WTC11 (cell line): ENCODE data around the gene SAMD10. TPM values are rescaled to one million over a fixed set of nuclear protein-coding genes. Genes with fewer than 3 reads are reported as not detected.
A peak's percentile ranks its signal among the peaks of the same experiment; 100 is the strongest.

Experiments used
- CTCF ChIP-seq: fragments of 200-600 bp; IDR thresholded peaks from 2 replicates; pipeline ENCODE4 v1.8.0; 2022; ENCODE audit warnings: antibody characterized with exemption
- E2F4 ChIP-seq: sonication (generic); formaldehyde crosslinking; IDR thresholded peaks from 2 replicates; pipeline ENCODE4 v1.8.1; 2022; ENCODE audit warnings: low read depth, mild to moderate bottlenecking, moderate library complexity, missing genetic modification reagents, borderline replicate concordance
- ELF4 ChIP-seq: sonication (generic); formaldehyde crosslinking; IDR thresholded peaks from 2 replicates; pipeline ENCODE4 v1.8.1; 2022; ENCODE audit warnings: low read depth, mild to moderate bottlenecking, moderate library complexity, missing genetic modification reagents
- ESRRA ChIP-seq: sonication (generic); formaldehyde crosslinking; IDR thresholded peaks from 2 replicates; pipeline ENCODE4 v1.8.1; 2022; ENCODE audit warnings: mild to moderate bottlenecking, missing genetic modification reagents, borderline replicate concordance
- NFE2L1 ChIP-seq: sonication (generic); formaldehyde crosslinking; IDR thresholded peaks from 2 replicates; pipeline ENCODE4 v1.8.1; 2023; ENCODE audit warnings: missing genetic modification reagents
- NFYB ChIP-seq: sonication (generic); formaldehyde crosslinking; conservative IDR thresholded peaks from 2 replicates; pipeline ENCODE4 v1.8.0; 2022; ENCODE audit warnings: low read depth, missing genetic modification reagents
- OVOL2 ChIP-seq: fragments of 250-450 bp; sonication (Bioruptor Pico); IDR thresholded peaks from 2 replicates; pipeline ENCODE4 v1.9.0; 2021; ENCODE audit warnings: mild to moderate bottlenecking, borderline replicate concordance
- SMAD3 ChIP-seq: sonication (generic); formaldehyde crosslinking; IDR thresholded peaks from 2 replicates; pipeline ENCODE4 v1.8.0; 2022; ENCODE audit warnings: missing genetic modification reagents, mild to moderate bottlenecking, borderline replicate concordance
- STAT6 ChIP-seq: sonication (generic); formaldehyde crosslinking; conservative IDR thresholded peaks from 2 replicates; pipeline ENCODE4 v1.8.1; 2023; ENCODE audit warnings: mild to moderate bottlenecking, low read depth, missing genetic modification reagents, moderate library complexity
- TP53 ChIP-seq: sonication (generic); formaldehyde crosslinking; IDR thresholded peaks from 2 replicates; pipeline ENCODE4 v1.8.1; 2023; ENCODE audit warnings: mild to moderate bottlenecking, missing genetic modification reagents
- ZBTB21 ChIP-seq: sonication (generic); formaldehyde crosslinking; IDR thresholded peaks from 2 replicates; pipeline ENCODE4 v1.8.1; 2023; ENCODE audit warnings: mild to moderate bottlenecking, missing genetic modification reagents, borderline replicate concordance
- ZNF138 ChIP-seq: sonication (generic); formaldehyde crosslinking; conservative IDR thresholded peaks from 2 replicates; pipeline ENCODE4 v1.8.1; 2022; ENCODE audit warnings: mild to moderate bottlenecking, moderate library complexity, missing genetic modification reagents
- ZNF416 ChIP-seq: fragments of 250-450 bp; sonication (Bioruptor Pico); IDR thresholded peaks from 2 replicates; pipeline ENCODE4 v1.9.0; 2021; ENCODE audit warnings: mild to moderate bottlenecking, inconsistent platforms
- total RNA-seq: library from RNA; stranded (reverse); gene quantifications from 3 replicates; pipeline ENCODE4 v1.2.3, GENCODE V29; 2021
- TF ChIP-seq, protein P1 (sequence below): sonication (generic); formaldehyde crosslinking; IDR thresholded peaks from 2 replicates; pipeline ENCODE4 v1.8.0; 2022; ENCODE audit warnings: mild to moderate bottlenecking, missing genetic modification reagents
- TF ChIP-seq, protein P2 (sequence below): fragments of 250-450 bp; sonication (Bioruptor Pico); conservative IDR thresholded peaks from 2 replicates; pipeline ENCODE4 v1.9.0; 2021; ENCODE audit warnings: mild to moderate bottlenecking
- TF ChIP-seq, protein P3 (sequence below): sonication (generic); formaldehyde crosslinking; IDR thresholded peaks from 2 replicates; pipeline ENCODE4 v1.8.1; 2023; ENCODE audit warnings: mild to moderate bottlenecking, moderate library complexity, missing genetic modification reagents
- TF ChIP-seq, protein P4 (sequence below): fragments of 250-450 bp; sonication (Bioruptor Pico); IDR thresholded peaks from 2 replicates; pipeline ENCODE4 v1.9.0; 2021; ENCODE audit warnings: mild to moderate bottlenecking
- TF ChIP-seq, protein P5 (sequence below): sonication (generic); formaldehyde crosslinking; IDR thresholded peaks from 2 replicates; pipeline ENCODE4 v1.8.1; 2023; ENCODE audit warnings: mild to moderate bottlenecking, missing genetic modification reagents, moderate library complexity
- TF ChIP-seq, protein P6 (sequence below): sonication (generic); formaldehyde crosslinking; IDR thresholded peaks from 2 replicates; pipeline ENCODE4 v1.8.1; 2022; ENCODE audit warnings: mild to moderate bottlenecking, moderate library complexity, missing genetic modification reagents
- TF ChIP-seq, protein P7 (sequence below): sonication (generic); formaldehyde crosslinking; IDR thresholded peaks from 2 replicates; pipeline ENCODE4 v1.8.1; 2022; ENCODE audit warnings: low read depth, missing genetic modification reagents, borderline replicate concordance

SAMD10 gene
- total RNA-seq, 1 experiment from 2014 or later: 6.2 TPM

GRCh38 chr20:63980806-63981728 is 1.6 kb upstream of the SAMD10 start, which contains the start of gene PRPF6 (continued):
- no peak for TF ChIP-seq ZBTB21 (CRISPR knock-in tag)
- TF ChIP-seq, protein P1, sequence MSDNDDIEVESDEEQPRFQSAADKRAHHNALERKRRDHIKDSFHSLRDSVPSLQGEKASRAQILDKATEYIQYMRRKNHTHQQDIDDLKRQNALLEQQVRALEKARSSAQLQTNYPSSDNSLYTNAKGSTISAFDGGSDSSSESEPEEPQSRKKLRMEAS (CRISPR knock-in tag): peak; percentile 96
- TF ChIP-seq NFE2L1 (CRISPR knock-in tag): peak; percentile 46; the same call in 1 of the 2 replicates
- no peak for TF ChIP-seq ESRRA
- no peak for TF ChIP-seq ZNF416 (CRISPR knock-in tag)
- TF ChIP-seq, protein P2, sequence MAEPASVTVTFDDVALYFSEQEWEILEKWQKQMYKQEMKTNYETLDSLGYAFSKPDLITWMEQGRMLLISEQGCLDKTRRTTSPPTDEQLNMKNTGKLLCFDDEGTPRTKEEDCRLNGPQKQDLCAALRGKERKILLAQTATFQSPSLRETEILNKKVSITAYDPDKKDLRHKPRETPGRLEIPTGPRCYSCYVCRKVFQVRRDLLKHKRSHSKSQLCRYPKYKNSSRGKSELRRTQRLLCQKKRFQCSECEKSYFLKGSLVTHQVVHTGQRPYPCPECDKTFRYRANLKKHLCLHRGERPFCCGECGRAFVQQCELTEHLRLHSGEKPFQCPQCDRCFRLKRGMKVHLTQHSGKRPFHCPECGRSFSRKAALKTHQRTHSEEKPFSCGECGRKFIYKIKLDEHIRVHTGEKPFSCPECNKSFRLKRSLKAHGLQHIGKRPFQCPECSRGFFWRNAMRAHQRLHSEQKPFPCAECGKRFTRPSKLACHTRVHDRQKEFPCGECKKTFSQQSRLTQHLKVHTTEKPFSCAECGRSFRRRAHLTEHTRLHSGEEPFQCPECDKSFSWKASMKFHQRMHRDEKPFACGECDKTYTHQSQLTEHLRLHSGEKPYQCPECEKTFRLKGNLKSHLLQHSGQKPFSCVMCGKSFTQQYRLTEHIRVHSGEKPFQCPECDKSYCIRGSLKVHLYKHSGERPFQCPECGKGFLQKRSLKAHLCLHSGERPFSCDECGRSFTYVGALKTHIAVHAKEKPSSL (CRISPR knock-in tag): no peak
- TF ChIP-seq ELF4: no peak
- TF ChIP-seq, protein P3, sequence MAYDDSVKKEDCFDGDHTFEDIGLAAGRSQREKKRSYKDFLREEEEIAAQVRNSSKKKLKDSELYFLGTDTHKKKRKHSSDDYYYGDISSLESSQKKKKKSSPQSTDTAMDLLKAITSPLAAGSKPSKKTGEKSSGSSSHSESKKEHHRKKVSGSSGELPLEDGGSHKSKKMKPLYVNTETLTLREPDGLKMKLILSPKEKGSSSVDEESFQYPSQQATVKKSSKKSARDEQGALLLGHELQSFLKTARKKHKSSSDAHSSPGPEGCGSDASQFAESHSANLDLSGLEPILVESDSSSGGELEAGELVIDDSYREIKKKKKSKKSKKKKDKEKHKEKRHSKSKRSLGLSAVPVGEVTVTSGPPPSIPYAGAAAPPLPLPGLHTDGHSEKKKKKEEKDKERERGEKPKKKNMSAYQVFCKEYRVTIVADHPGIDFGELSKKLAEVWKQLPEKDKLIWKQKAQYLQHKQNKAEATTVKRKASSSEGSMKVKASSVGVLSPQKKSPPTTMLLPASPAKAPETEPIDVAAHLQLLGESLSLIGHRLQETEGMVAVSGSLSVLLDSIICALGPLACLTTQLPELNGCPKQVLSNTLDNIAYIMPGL: peak; percentile 94
- TF ChIP-seq, protein P4, sequence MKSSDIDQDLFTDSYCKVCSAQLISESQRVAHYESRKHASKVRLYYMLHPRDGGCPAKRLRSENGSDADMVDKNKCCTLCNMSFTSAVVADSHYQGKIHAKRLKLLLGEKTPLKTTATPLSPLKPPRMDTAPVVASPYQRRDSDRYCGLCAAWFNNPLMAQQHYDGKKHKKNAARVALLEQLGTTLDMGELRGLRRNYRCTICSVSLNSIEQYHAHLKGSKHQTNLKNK (CRISPR knock-in tag): no peak
- TF ChIP-seq, protein P5, sequence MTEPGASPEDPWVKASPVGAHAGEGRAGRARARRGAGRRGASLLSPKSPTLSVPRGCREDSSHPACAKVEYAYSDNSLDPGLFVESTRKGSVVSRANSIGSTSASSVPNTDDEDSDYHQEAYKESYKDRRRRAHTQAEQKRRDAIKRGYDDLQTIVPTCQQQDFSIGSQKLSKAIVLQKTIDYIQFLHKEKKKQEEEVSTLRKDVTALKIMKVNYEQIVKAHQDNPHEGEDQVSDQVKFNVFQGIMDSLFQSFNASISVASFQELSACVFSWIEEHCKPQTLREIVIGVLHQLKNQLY (CRISPR knock-in tag): no peak
- TF ChIP-seq, protein P6, sequence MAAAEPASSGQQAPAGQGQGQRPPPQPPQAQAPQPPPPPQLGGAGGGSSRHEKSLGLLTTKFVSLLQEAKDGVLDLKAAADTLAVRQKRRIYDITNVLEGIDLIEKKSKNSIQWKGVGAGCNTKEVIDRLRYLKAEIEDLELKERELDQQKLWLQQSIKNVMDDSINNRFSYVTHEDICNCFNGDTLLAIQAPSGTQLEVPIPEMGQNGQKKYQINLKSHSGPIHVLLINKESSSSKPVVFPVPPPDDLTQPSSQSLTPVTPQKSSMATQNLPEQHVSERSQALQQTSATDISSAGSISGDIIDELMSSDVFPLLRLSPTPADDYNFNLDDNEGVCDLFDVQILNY: peak; percentile 74
- peak; percentile 81; the same call in 1 of the 2 replicates for TF ChIP-seq SMAD3 (CRISPR knock-in tag)
- no peak for TF ChIP-seq NFYB (CRISPR knock-in tag)
- no peak for TF ChIP-seq TP53 (CRISPR knock-in tag)
- TF ChIP-seq OVOL2 (CRISPR knock-in tag): no peak
- no peak for TF ChIP-seq STAT6
- TF ChIP-seq CTCF: peak; percentile 60
- no peak for TF ChIP-seq E2F4
- no peak for TF ChIP-seq ZNF138 (CRISPR knock-in tag)
- TF ChIP-seq, protein P7, sequence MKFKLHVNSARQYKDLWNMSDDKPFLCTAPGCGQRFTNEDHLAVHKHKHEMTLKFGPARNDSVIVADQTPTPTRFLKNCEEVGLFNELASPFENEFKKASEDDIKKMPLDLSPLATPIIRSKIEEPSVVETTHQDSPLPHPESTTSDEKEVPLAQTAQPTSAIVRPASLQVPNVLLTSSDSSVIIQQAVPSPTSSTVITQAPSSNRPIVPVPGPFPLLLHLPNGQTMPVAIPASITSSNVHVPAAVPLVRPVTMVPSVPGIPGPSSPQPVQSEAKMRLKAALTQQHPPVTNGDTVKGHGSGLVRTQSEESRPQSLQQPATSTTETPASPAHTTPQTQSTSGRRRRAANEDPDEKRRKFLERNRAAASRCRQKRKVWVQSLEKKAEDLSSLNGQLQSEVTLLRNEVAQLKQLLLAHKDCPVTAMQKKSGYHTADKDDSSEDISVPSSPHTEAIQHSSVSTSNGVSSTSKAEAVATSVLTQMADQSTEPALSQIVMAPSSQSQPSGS (CRISPR knock-in tag): no peak
